ENCODE results near the gene L3MBTL3. TPM values are rescaled to one million over a fixed set of nuclear protein-coding genes. Genes with fewer than 3 reads are reported as not detected.

Gene L3MBTL3
- total RNA-seq, 1 donor from 2014 or later, result 11.8 TPM

- intact Hi-C loops (cut with DNase I), result no loop called here
- no peak overlapping the region for H3K4me3 ChIP-seq
- TF ChIP-seq CTCF (IDR thresholded peaks at IDR 0.05), result no peak
Observed at GRCh38 chr6:130057495-130057894, 39.1 kb downstream of the L3MBTL3 start.

GRCh38 chr6:130063806-130064205, 45.4 kb downstream of the L3MBTL3 start:
- DNase-seq, result no peak
- no peak for ATAC-seq
- intact Hi-C loops (cut with DNase I), result no loop called here

More at GRCh38 chr6:130057495-130057894, 39.1 kb downstream of the L3MBTL3 start:
- DNase-seq (no peak), ATAC-seq (no peak)
- Histone ChIP-seq H3K27ac (no peak overlapping the region), H3K9me3 (no peaks in the 10 kb centered on the region), H3K27me3 (ENCODE audit: low read depth) (no peaks in the 10 kb centered on the region), H3K4me1 (no peaks in the 10 kb centered on the region), H3K36me3 (peaks cover 54% of the 10 kb centered on the region)

GRCh38 chr6:130065609-130066156, 47.3 kb downstream of the L3MBTL3 start:
- DNase-seq (no peak), ATAC-seq (no peak)
- Histone ChIP-seq H3K4me3 (no peak overlapping the region), H3K27me3 (ENCODE audit: low read depth) (no peaks in the 10 kb centered on the region), H3K27ac (no peak overlapping the region), H3K9me3 (no peaks in the 10 kb centered on the region), H3K36me3 (peaks cover 13% of the 10 kb centered on the region), H3K4me1 (no peaks in the 10 kb centered on the region)
- intact Hi-C loops (cut with DNase I), result no loop called here
- TF ChIP-seq CTCF (IDR thresholded peaks at IDR 0.05), result no peak

More at GRCh38 chr6:130063806-130064205, 45.4 kb downstream of the L3MBTL3 start:
- Histone ChIP-seq H3K9me3 (no peaks in the 10 kb centered on the region), H3K4me3 (no peak overlapping the region), H3K27me3 (ENCODE audit: low read depth) (no peaks in the 10 kb centered on the region), H3K27ac (no peak overlapping the region), H3K36me3 (peaks cover 19% of the 10 kb centered on the region), H3K4me1 (no peaks in the 10 kb centered on the region)
- TF ChIP-seq CTCF (IDR thresholded peaks at IDR 0.05), result no peak

- Histone ChIP-seq H3K9me3 (no peaks in the 10 kb centered on the region), H3K4me3 (no peak overlapping the region), H3K27ac (no peak overlapping the region), H3K36me3 (no peaks in the 10 kb centered on the region), H3K27me3 (ENCODE audit: low read depth) (no peaks in the 10 kb centered on the region), H3K4me1 (no peaks in the 10 kb centered on the region)
- intact Hi-C loops (cut with DNase I), result no loop called here
- DNase-seq, result no peak
- no peak for TF ChIP-seq CTCF (IDR thresholded peaks at IDR 0.05)
- no peak for ATAC-seq
Observed at GRCh38 chr6:130069485-130069884, 51.1 kb downstream of the L3MBTL3 start.

GRCh38 chr6:130070326-130070725, 51.9 kb downstream of the L3MBTL3 start:
- no peak overlapping the region for H3K27ac ChIP-seq

More at GRCh38 chr6:130070326-130070725, 51.9 kb downstream of the L3MBTL3 start:
- no peaks in the 10 kb centered on the region for H3K36me3 ChIP-seq
- DNase-seq, result no peak
- no peak for ATAC-seq
- H3K9me3 ChIP-seq, result no peaks in the 10 kb centered on the region
- intact Hi-C loops (cut with DNase I), result no loop called here
- no peaks in the 10 kb centered on the region for H3K4me1 ChIP-seq
- H3K4me3 ChIP-seq, result no peak overlapping the region
- TF ChIP-seq CTCF (IDR thresholded peaks at IDR 0.05), result no peak
- no peaks in the 10 kb centered on the region for H3K27me3 ChIP-seq (ENCODE audit: low read depth)

Data from lower lobe of right lung (tissue), 2 donors.